HUES64 (cell line): ENCODE data around the gene RGN.
"Not testable (repeated sequence)": the region's sequence is repeated elsewhere in the genome, so short reads cannot be mapped to it uniquely, and the experiment has no call there.

Experiments
- H3K27ac ChIP-seq: 2 replicates; pipeline ENCODE4 v1.7.0; 2013; ENCODE audit warnings: low read depth, low read length, inconsistent platforms
- H3K27me3 ChIP-seq: 2 replicates; pipeline ENCODE4 v1.6.1; 2013; ENCODE audit warnings: mild to moderate bottlenecking, low read length; ENCODE audit not compliant: insufficient read depth
- H3K36me3 ChIP-seq: 2 replicates; pipeline ENCODE4 v1.6.1; 2013; ENCODE audit warnings: mild to moderate bottlenecking, low read length; ENCODE audit not compliant: insufficient read depth
- H3K4me1 ChIP-seq: 2 replicates; pipeline ENCODE4 v1.6.1; 2013; ENCODE audit warnings: mild to moderate bottlenecking, low read length, moderate library complexity; ENCODE audit not compliant: insufficient read depth
- H3K4me3 ChIP-seq: 2 replicates; pipeline ENCODE4 v1.5.1; 2013; ENCODE audit warnings: mild to moderate bottlenecking, low read length, moderate library complexity
- H3K9ac ChIP-seq: 2 replicates; pipeline ENCODE4 v1.6.1; 2013; ENCODE audit warnings: mild to moderate bottlenecking, low read depth, low read length
- H3K9me3 ChIP-seq: 2 replicates; pipeline ENCODE4 v1.6.1; 2013; ENCODE audit warnings: low read depth, low read length; ENCODE audit not compliant: insufficient read depth
- WGBS: fragments of 150-250, 120-280 bp; methylation state at CpG from one replicate; pipeline ENCODE4 v1.1.7; 2013; ENCODE audit warnings: missing lambda C conversion rate; 5-methylcytosine and 5-hydroxymethylcytosine counted together

Gene RGN

DNA sequence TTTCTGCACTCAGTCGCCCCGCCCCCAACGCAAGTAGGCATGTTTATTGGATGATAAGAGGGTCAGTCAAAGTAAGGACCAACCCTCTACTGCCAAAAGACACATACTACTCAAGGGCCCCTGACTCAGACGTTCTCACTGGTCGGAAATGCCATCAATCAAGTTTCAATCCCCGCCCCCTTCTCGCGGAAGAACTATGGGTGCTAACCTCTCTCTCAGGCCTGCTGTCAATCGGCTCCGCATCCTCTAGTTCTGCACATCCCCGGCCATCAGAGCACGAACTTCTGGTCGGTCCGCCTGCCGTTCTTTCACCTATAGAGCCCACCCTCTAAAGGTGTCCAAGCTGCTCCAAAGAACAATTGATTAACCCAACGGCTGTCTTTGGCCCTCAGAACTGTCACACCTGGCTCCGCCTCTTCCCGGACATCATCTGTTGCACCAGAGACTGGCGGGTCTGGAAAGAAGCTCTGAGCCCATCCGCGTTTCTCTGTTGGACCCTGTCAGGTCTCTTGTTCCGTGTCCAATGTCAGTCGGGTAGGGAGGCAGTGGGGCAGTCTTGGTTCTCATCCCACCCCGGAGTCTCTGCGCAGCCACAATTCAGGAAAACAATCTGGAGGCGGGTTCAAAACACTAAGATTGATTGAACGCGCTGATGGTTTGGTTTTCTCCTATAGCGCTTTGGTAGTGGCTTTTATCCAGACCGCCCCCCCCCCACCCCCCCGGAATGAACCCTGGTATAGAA lies 51.1 kb downstream of the RGN start:
- under 1% methylated on average over 25 of the region's 31 CpGs for WGBS
- Histone ChIP-seq H3K4me3 (peak overlapping the region; percentile 65), H3K4me1 (no peaks in the 10 kb centered on the region), H3K9ac (peak overlapping the region; percentile 51; the same call in 1 of the 2 replicates), H3K36me3 (no peaks in the 10 kb centered on the region), H3K27ac (no peak overlapping the region), H3K27me3 (no peaks in the 10 kb centered on the region), H3K9me3 (no peaks in the 10 kb centered on the region)

DNA sequence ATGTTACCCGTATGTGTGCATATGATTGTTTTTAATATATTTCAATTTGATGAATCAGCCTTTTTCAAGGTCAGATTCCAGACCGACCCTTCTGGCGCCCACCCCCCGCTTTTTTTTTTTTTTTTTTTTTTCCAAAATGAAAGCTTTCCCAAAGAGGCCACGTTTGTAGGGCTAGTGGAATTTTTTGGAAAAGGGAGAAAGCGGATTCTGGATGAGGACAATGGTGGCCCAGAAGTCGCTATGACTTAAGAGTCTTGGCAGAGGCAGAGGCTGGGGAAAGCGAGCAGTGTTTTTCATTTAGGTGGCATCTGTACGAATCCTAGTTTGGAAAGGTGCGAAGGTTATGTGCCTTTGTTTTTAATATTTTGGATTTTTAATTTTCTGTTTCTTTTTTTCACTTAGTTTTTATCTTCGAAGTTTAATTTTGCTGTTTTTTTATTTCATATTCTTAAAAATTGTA lies 51.7 kb downstream of the RGN start:
- H3K36me3 ChIP-seq, result no peaks in the 10 kb centered on the region
- WGBS, result 56% methylated on average over 6 of the region's 11 CpGs
- H3K27me3 ChIP-seq, result no peaks in the 10 kb centered on the region
- no peaks in the 10 kb centered on the region for H3K4me1 ChIP-seq
- H3K9ac ChIP-seq, result no peak overlapping the region
- H3K9me3 ChIP-seq, result no peaks in the 10 kb centered on the region
- H3K4me3 ChIP-seq, result peak overlapping the region; percentile 65
- H3K27ac ChIP-seq, result no peak overlapping the region

DNA sequence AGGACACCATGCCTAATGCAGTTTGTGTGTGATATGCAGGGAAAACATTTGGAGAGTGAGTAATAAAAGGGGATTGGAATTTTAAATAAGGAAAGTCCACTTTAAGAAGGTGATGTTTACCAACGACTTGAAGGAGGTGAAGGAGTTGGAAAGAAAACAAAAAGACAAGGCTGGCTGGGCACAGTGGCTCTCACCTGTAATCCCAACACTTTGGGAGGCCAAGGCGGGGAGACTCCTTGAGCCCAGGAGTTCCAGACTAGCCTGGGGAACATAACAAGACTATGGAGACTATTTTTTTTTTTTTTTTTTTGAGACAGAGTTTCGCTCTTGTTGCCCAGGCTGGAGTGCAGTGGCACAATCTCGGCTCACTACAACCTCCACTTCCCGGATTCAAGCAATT lies 55.2 kb downstream of the RGN start:
- H3K27ac ChIP-seq, result no peak overlapping the region
- WGBS, result 82% methylated on average over 1 of the region's 5 CpGs
- no peaks in the 10 kb centered on the region for H3K4me1 ChIP-seq
- no peaks in the 10 kb centered on the region for H3K27me3 ChIP-seq
- H3K4me3 ChIP-seq, result no peak overlapping the region
- H3K36me3 ChIP-seq, result no peaks in the 10 kb centered on the region
- H3K9ac ChIP-seq, result no peak overlapping the region
- H3K9me3 ChIP-seq, result no peaks in the 10 kb centered on the region

DNA sequence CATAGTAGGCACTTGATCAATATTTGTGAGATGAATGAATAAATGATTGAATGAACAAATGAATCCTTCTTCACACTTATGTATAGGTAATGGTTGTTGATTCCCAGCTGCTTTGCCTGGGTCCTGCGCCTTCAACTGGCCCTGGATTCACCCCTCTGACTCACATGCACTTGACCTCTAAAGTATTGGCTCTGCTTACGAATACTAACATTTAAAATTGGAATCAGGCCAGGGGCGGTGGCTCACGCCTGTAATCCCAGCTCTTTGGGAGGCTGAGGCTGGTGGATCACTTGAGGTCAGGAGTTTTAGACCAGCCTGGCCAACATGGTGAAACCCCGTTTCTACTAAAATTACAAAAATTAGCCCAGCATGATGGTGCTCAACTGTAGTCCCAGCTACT lies 57.4 kb downstream of the RGN start:
- WGBS, result 91% methylated on average over 5 of the region's 5 CpGs
- not testable (repeated sequence) for H3K27me3 ChIP-seq, H3K27ac ChIP-seq, H3K4me3 ChIP-seq, H3K9me3 ChIP-seq, H3K9ac ChIP-seq, H3K4me1 ChIP-seq, H3K36me3 ChIP-seq

DNA sequence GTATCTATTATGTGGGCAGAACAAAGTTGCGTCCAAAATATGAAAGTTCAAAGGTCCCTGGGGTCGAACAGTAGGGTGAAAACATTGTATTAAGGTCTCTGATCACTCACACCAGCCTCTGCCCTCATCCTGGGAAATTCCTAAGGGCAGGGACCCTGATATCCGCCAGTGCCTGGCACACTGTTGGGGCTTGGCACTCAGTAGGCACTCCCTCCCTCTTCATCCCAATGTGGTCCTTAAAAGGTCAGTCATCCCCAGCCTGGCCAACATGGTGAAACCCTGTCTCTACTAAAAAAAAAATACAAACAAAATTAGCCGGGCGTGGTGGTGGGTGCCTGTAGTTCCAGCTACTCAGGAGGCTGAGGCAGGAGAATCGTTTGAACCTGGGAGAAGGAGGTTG lies 59.9 kb downstream of the RGN start:
- H3K9me3 ChIP-seq, result no peaks in the 10 kb centered on the region
- 86% methylated on average over 6 of the region's 6 CpGs for WGBS
- no peaks in the 10 kb centered on the region for H3K27me3 ChIP-seq
- H3K27ac ChIP-seq, result no peak overlapping the region
- no peak overlapping the region for H3K9ac ChIP-seq
- H3K4me1 ChIP-seq, result no peaks in the 10 kb centered on the region
- peaks cover 13% of the 10 kb centered on the region for H3K36me3 ChIP-seq
- no peak overlapping the region for H3K4me3 ChIP-seq
